NCI-H128 (cell line): ENCODE data around the gene PABPC1L.

Experiments used
- DNase-seq: peaks from one replicate; lab custom pipeline; 2025; ENCODE audit not compliant: unreplicated experiment; lab: John Stamatoyannopoulos, UW

The PABPC1L gene

GRCh38 chr20:44966030-44966961, 56.4 kb downstream of the PABPC1L start, which contains the start of gene STK4:
TSS of gene STK4 (plus strand) at chr20:44966512. CDS start at chr20:44966569, 57 bp downstream.
- DNase-seq, result peak; percentile 90

- no peak for DNase-seq
These were observed 57.4 kb downstream of the PABPC1L start for GRCh38 chr20:44967207-44967807.

GRCh38 chr20:44969300-44969894, 59.5 kb downstream of the PABPC1L start:
- no peak for DNase-seq

- DNase-seq, result no peak
These were observed 60.4 kb downstream of the PABPC1L start for GRCh38 chr20:44970243-44970757.

GRCh38 chr20:44973053-44973452, 63.2 kb downstream of the PABPC1L start:
- no peak for DNase-seq

GRCh38 chr20:44976698-44977097, 66.8 kb downstream of the PABPC1L start:
- no peak for DNase-seq

GRCh38 chr20:44979090-44979621, 69.3 kb downstream of the PABPC1L start:
- no peak for DNase-seq

GRCh38 chr20:44981736-44982406, 72.0 kb downstream of the PABPC1L start:
- DNase-seq, result no peak

- DNase-seq, result no peak
These were observed 73.3 kb downstream of the PABPC1L start for GRCh38 chr20:44983093-44983674.

- DNase-seq, result no peak
These were observed 78.8 kb downstream of the PABPC1L start for GRCh38 chr20:44988631-44989171.
